H9 (cell line): Measurements from ENCODE around the gene MAGEA6. TPM values are rescaled to one million over a fixed set of nuclear protein-coding genes. Genes with fewer than 3 reads are reported as not detected.

Experiments used
- DNase-seq: peaks from one replicate; pipeline ENCODE4 v3.0.0-alpha.2; 2017
- H2AFZ ChIP-seq: one replicate; pipeline ENCODE4 v1.6.1; 2013; ENCODE audit warnings: mild to moderate bottlenecking, low read length, control low read depth, moderate library complexity
- H2AK5ac ChIP-seq: 2 replicates; pipeline ENCODE4 v1.6.1; 2013; ENCODE audit warnings: low read length, control low read depth, mixed read lengths; ENCODE audit not compliant: insufficient read length
- H2BK120ac ChIP-seq: one replicate; pipeline ENCODE4 v1.6.1; 2013; ENCODE audit warnings: low read depth, mild to moderate bottlenecking, low read length, control low read depth, inconsistent platforms; ENCODE audit not compliant: poor library complexity, severe bottlenecking
- H2BK12ac ChIP-seq: 2 replicates; pipeline ENCODE4 v1.6.1; 2013; ENCODE audit warnings: low read length, control low read depth, mixed read lengths, low read depth; ENCODE audit not compliant: insufficient read length
- H2BK15ac ChIP-seq: 2 replicates; pipeline ENCODE4 v1.6.1; 2013; ENCODE audit warnings: low read depth, low read length, control low read depth
- H2BK20ac ChIP-seq: one replicate; pipeline ENCODE4 v1.6.1; 2013; ENCODE audit warnings: low read depth, mild to moderate bottlenecking, low read length, control low read depth, inconsistent platforms; ENCODE audit not compliant: poor library complexity, severe bottlenecking
- H2BK5ac ChIP-seq: 2 replicates; pipeline ENCODE4 v1.6.1; 2013; ENCODE audit warnings: low read length, control low read depth, mixed read lengths; ENCODE audit not compliant: insufficient read length
- H3K14ac ChIP-seq: 2 replicates; pipeline ENCODE4 v1.6.1; 2013; ENCODE audit warnings: low read length, control low read depth; ENCODE audit not compliant: insufficient read depth
- H3K18ac ChIP-seq: 2 replicates; pipeline ENCODE4 v1.6.1; 2013; ENCODE audit warnings: low read depth, mild to moderate bottlenecking, mixed read lengths, low read length, control low read depth; ENCODE audit not compliant: insufficient read length
- H3K23ac ChIP-seq: 2 replicates; pipeline ENCODE4 v1.6.1; 2013; ENCODE audit warnings: low read length, control low read depth, mixed read lengths, low read depth; ENCODE audit not compliant: insufficient read length
- H3K23me2 ChIP-seq: 2 replicates; pipeline ENCODE4 v1.6.1; 2013; ENCODE audit warnings: low read depth, mild to moderate bottlenecking, mixed read lengths, low read length, control low read depth; ENCODE audit not compliant: insufficient read length, poor library complexity, severe bottlenecking
- H3K27ac ChIP-seq: 2 replicates; pipeline ENCODE4 v1.5.1; 2013; ENCODE audit warnings: low read length, control low read depth, mixed read lengths, low read depth; ENCODE audit not compliant: insufficient read length
- H3K27me3 ChIP-seq: 2 replicates; pipeline ENCODE4 v1.6.1; 2013; ENCODE audit warnings: low read length, control low read depth, inconsistent platforms; ENCODE audit not compliant: insufficient read depth
- H3K4ac ChIP-seq: 2 replicates; pipeline ENCODE4 v1.6.1; 2013; ENCODE audit warnings: low read depth, mild to moderate bottlenecking, control low read depth, inconsistent platforms, low read length, moderate library complexity
- H3K4me1 ChIP-seq: 2 replicates; pipeline ENCODE4 v1.6.1; 2013; ENCODE audit warnings: low read length, control low read depth, inconsistent platforms; ENCODE audit not compliant: insufficient read depth
- H3K4me2 ChIP-seq: 2 replicates; pipeline ENCODE4 v1.6.1; 2013; ENCODE audit warnings: low read length, control low read depth, mixed read lengths; ENCODE audit not compliant: insufficient read length, insufficient read depth
- H3K56ac ChIP-seq: 2 replicates; pipeline ENCODE4 v1.6.1; 2013; ENCODE audit warnings: low read depth, mild to moderate bottlenecking, mixed read lengths, low read length, control low read depth; ENCODE audit not compliant: insufficient read length
- H3K79me1 ChIP-seq: 2 replicates; pipeline ENCODE4 v1.6.1; 2013; ENCODE audit warnings: low read depth, mild to moderate bottlenecking, moderate library complexity, low read length, control low read depth, inconsistent platforms; ENCODE audit not compliant: insufficient read depth, poor library complexity, severe bottlenecking
- H3K79me2 ChIP-seq: 2 replicates; pipeline ENCODE4 v1.6.1; 2013; ENCODE audit warnings: low read length, control low read depth, inconsistent platforms; ENCODE audit not compliant: insufficient read depth
- H3K9ac ChIP-seq: 2 replicates; pipeline ENCODE4 v1.6.1; 2013; ENCODE audit warnings: low read length, control low read depth, mixed read lengths; ENCODE audit not compliant: insufficient read length; ENCODE audit errors: extremely low read depth
- H3K9me3 ChIP-seq: one replicate; pipeline ENCODE4 v1.6.1; 2013; ENCODE audit warnings: low read depth, low read length, inconsistent platforms; ENCODE audit not compliant: control insufficient read depth
- H3T11ph ChIP-seq: one replicate; pipeline ENCODE4 v1.6.1; 2013; ENCODE audit warnings: mild to moderate bottlenecking, low read length, control low read depth, inconsistent platforms
- H4K20me1 ChIP-seq: one replicate; pipeline ENCODE4 v1.6.1; 2013; ENCODE audit not compliant: control insufficient read depth, insufficient read length, insufficient read depth
- H4K5ac ChIP-seq: 2 replicates; pipeline ENCODE4 v1.6.1; 2013; ENCODE audit warnings: low read depth, mild to moderate bottlenecking, mixed read lengths, low read length, control low read depth; ENCODE audit not compliant: insufficient read length
- H4K8ac ChIP-seq: replicated peaks from 2 replicates; pipeline ENCODE4 v1.6.1; 2013; ENCODE audit warnings: low read length, control low read depth, mixed read lengths, low read depth; ENCODE audit not compliant: insufficient read length
- H4K91ac ChIP-seq: 2 replicates; pipeline ENCODE4 v1.6.1; 2013; ENCODE audit warnings: low read depth, mild to moderate bottlenecking, moderate library complexity, mixed read lengths, low read length, control low read depth; ENCODE audit not compliant: insufficient read length
- H3K27ac Mint-ChIP-seq, 3 experiments: 2 replicates in 2 of 3; 3 replicates in 1 of 3; pipeline ENCODE4 v1.8.0; 2020 to 2021; ENCODE audit warnings: mixed read lengths in 3 of 3, mild to moderate bottlenecking in 1 of 3, moderate library complexity in 1 of 3
- H3K27me3 Mint-ChIP-seq: 2 replicates; pipeline ENCODE4 v1.8.0; 2021; ENCODE audit warnings: low read depth, mild to moderate bottlenecking, moderate library complexity, mixed read lengths
- H3K36me3 Mint-ChIP-seq, 3 experiments: 2 replicates in 2 of 3; 3 replicates in 1 of 3; pipeline ENCODE4 v1.8.0; 2020 to 2021; ENCODE audit warnings: low read depth in 3 of 3, mixed read lengths in 3 of 3; ENCODE audit not compliant: insufficient read depth in 1 of 3
- H3K4me1 Mint-ChIP-seq, 2 experiments: 2 replicates each; pipeline ENCODE4 v1.8.0; 2020; ENCODE audit warnings: mixed read lengths in 2 of 2
- H3K4me3 Mint-ChIP-seq, 2 experiments: 2 replicates in 1 of 2; 3 replicates in 1 of 2; pipeline ENCODE4 v1.8.0; 2020 to 2021; ENCODE audit warnings: mild to moderate bottlenecking in 2 of 2, mixed read lengths in 2 of 2, moderate library complexity in 1 of 2
- H3K9me3 Mint-ChIP-seq, 2 experiments: 2 replicates in 1 of 2; 3 replicates in 1 of 2; pipeline ENCODE4 v1.8.0; 2020; ENCODE audit warnings: mild to moderate bottlenecking in 2 of 2, mixed read lengths in 2 of 2, moderate library complexity in 1 of 2
- WGBS: extraction: QIAGEN DNeasy Blood & Tissue Kit; methylation state at CpG from one replicate; pipeline ENCODE4 v1.1.7; 2013; ENCODE audit warnings: missing lambda C conversion rate, low lambda C conversion rate, mixed read lengths; ENCODE audit not compliant: insufficient read length; ENCODE audit errors: extremely low coverage; 5-methylcytosine and 5-hydroxymethylcytosine counted together
- total RNA-seq: library from RNA; stranded (reverse); gene quantifications from 2 replicates; pipeline ENCODE4 v1.2.1, GENCODE V29; 2021
- TF ChIP-seq, protein P1 (sequence below): fragments of 200-600 bp; sonication (generic); conservative IDR thresholded peaks from 3 replicates; pipeline ENCODE4 v1.8.0; 2021; ENCODE audit warnings: antibody characterized with exemption, mild to moderate bottlenecking

Gene MAGEA6
- total RNA-seq, 1 experiment from 2014 or later, result not detected

DNA sequence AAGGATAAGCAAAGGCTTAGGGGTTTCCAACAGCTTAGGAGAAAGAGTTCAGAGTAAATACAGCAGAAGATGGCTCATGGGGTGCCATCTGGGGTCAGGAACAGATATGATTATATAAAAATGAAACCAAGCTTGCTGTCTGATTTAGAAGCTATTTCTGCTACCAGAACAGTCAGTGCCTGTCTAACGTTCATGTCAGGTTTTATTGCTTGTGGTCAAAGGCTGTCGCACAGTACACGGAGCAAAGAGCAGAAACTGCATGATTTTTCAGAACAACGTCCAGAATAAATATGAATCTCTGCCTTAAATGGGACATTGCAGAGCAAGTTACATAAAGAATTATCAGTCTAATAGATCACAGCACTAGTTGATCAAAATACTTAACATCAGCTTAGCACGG, 43.7 kb upstream of the MAGEA6 start:
- Histone ChIP-seq H4K91ac (no peak overlapping the region), H3K4me2 (no peak overlapping the region), H3K4ac (no peak overlapping the region), H3K14ac (no peak overlapping the region), H3K79me2 (no peaks in the 10 kb centered on the region), H3K23me2 (no peaks in the 10 kb centered on the region), H2AFZ (no peak overlapping the region), H3K18ac (no peak overlapping the region), H3K27ac (no peak overlapping the region), H4K5ac (no peak overlapping the region), H2BK12ac (no peak overlapping the region), H3K9ac (no peak overlapping the region), H3T11ph (no peak overlapping the region), H3K56ac (no peak overlapping the region), H3K79me1 (no peaks in the 10 kb centered on the region), H2BK15ac (no peak overlapping the region), H3K9me3 (peaks cover 39% of the 10 kb centered on the region), H2BK120ac (no peak overlapping the region), H4K8ac (no peak overlapping the region), H2AK5ac (no peak overlapping the region), H4K20me1 (no peaks in the 10 kb centered on the region), H2BK20ac (no peak overlapping the region), H3K27me3 (no peaks in the 10 kb centered on the region), H2BK5ac (no peak overlapping the region), H3K23ac (no peak overlapping the region), H3K4me1 (no peaks in the 10 kb centered on the region)
- no peak for DNase-seq
- peaks cover 6 to 8% of the 10 kb centered on the region in 2 experiments for H3K4me1 Mint-ChIP-seq
- peaks cover 10% of the 10 kb centered on the region for H3K27me3 Mint-ChIP-seq
- H3K36me3 Mint-ChIP-seq, result peaks cover 0 to 2% (median 0%) of the 10 kb centered on the region in 3 experiments; a peak in 2 of 7 replicates
- no peak overlapping the region for H3K4me3 Mint-ChIP-seq
- no peak overlapping the region for H3K27ac Mint-ChIP-seq
- no CpG with 5 or more reads among the region's 5 CpGs for WGBS
- TF ChIP-seq, protein P1, sequence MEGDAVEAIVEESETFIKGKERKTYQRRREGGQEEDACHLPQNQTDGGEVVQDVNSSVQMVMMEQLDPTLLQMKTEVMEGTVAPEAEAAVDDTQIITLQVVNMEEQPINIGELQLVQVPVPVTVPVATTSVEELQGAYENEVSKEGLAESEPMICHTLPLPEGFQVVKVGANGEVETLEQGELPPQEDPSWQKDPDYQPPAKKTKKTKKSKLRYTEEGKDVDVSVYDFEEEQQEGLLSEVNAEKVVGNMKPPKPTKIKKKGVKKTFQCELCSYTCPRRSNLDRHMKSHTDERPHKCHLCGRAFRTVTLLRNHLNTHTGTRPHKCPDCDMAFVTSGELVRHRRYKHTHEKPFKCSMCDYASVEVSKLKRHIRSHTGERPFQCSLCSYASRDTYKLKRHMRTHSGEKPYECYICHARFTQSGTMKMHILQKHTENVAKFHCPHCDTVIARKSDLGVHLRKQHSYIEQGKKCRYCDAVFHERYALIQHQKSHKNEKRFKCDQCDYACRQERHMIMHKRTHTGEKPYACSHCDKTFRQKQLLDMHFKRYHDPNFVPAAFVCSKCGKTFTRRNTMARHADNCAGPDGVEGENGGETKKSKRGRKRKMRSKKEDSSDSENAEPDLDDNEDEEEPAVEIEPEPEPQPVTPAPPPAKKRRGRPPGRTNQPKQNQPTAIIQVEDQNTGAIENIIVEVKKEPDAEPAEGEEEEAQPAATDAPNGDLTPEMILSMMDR, result no peak
- H3K9me3 Mint-ChIP-seq, result peaks cover 70 to 73% of the 10 kb centered on the region in 2 experiments
